Right cardiac atrium (tissue), 5 donors: ENCODE data around the gene DGKQ. TPM values are rescaled to one million over a fixed set of nuclear protein-coding genes. Genes with fewer than 3 reads are reported as not detected.

Experiments
- ATAC-seq, 2 donors: fragments of 200-7000 bp; cut with Tn5 transposase; one replicate each; pipeline versions ENCODE4 v1.8.0 to v1.9.1; 2020; ENCODE audit warnings: moderate library complexity in 2 of 2, mild to moderate bottlenecking in 1 of 2
- DNase-seq, 3 donors: peaks; one replicate each; pipeline ENCODE4 v3.0.0-alpha.2; 2020
- H3K27ac ChIP-seq: one replicate; pipeline ENCODE4 v1.5.1; 2013; ENCODE audit warnings: mild to moderate bottlenecking, low read length, control low read depth, moderate library complexity
- H3K27me3 ChIP-seq: one replicate; pipeline ENCODE4 v1.6.1; 2013; ENCODE audit not compliant: control insufficient read depth, insufficient read depth
- H3K4me1 ChIP-seq: one replicate; pipeline ENCODE4 v1.6.1; 2013; ENCODE audit warnings: low read length; ENCODE audit not compliant: control insufficient read depth, insufficient read depth
- H3K4me3 ChIP-seq: one replicate; pipeline ENCODE4 v1.5.1; 2013; ENCODE audit warnings: low read length, control low read depth
- H3K9me3 ChIP-seq: one replicate; pipeline ENCODE4 v1.6.1; 2013; ENCODE audit warnings: low read length; ENCODE audit not compliant: control insufficient read depth
- WGBS: extraction: QIAGEN DNeasy Blood & Tissue Kit; methylation state at CpG from one replicate; pipeline ENCODE4 v1.1.7; 2013; 5-methylcytosine and 5-hydroxymethylcytosine counted together
- intact Hi-C, 4 donors: fragments of 100-400 bp; cut with DNase I; formaldehyde crosslinking; loops; one replicate each; pipeline versions ENCODE4 v1.11.0 to v1.14.0; 2022 to 2023
- polyA plus RNA-seq: library from polyadenylated mRNA; stranded (reverse); fragments of 200-250 nt; gene quantifications from one replicate; pipeline ENCODE4 v1.2.3, GENCODE V29; 2013
- total RNA-seq, 4 donors: library from RNA; stranded (reverse); fragmentation: NEBNext Ultra II Directional; extraction: Animal tissue kit (Norgen Biotek cat#: 25700); gene quantifications; one replicate each; pipeline ENCODE4 v1.2.1, GENCODE V29; 2021
- donor health status: healthy with polysubstance abuse.
- donor health status: DM: no; HTN: yes; CAD: no.
- donor health status: DM: no; HTN: no; CAD: no.
- donor health status: DM: no; HTN: yes; CAD: no; lungs with severe emphysema.
- donor health status: DM: yes; HTN: yes; CAD: no.

The DGKQ gene
- total and polyA plus RNA-seq, 5 donors, result 3.6 to 4.9 (median 4.5) TPM

DNA sequence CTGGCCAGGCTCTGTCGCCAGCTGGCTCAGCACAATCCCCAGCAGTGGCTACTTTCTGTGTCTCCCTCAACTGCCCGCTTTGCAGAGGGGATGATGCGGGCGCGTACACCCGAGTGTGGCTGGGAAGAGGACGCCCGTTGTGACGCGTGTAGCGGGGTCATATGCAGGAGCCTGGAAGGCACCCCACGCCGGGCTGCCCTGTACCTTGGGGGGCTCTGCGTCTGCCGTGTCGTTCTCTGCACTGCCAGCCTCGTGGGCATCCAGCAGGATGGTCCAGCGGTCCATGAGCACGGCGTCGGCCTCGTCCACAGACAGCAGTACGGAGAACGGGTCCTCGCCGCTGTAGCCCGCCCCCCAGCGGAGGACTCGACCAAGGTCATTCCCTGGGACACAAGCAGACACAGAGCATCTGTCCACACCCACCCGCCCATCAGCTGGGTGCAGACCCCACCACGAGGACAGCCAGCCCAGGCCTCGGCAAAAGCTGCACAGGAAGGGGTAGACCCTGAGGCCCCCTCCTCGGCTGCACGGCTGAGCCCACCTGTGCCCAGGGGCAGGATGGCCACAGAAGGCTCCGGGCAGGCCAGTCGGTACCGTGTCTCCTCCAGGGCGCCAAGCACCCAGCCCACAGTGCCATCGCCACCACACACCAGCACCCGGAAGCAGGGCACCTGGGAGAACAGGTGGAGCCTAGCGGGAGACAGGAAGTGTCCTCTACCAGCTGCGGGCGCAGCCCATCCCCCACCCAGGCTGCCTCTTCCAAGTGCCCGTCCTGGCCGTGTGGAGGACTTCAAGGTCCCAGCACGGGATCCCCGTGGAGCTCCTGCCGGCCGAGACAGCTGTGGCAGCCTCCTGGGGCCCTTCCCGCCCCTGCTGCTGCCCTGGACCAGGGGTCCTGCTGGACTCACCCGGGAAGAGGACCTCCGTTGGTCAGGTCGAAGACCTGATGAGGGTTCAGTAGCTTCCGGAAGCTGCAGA lies 10.8 kb downstream of the DGKQ start:
- Histone ChIP-seq H3K27me3 (no peaks in the 10 kb centered on the region), H3K4me1 (no peaks in the 10 kb centered on the region), H3K4me3 (no peak overlapping the region), H3K9me3 (no peaks in the 10 kb centered on the region), H3K27ac (no peak overlapping the region)
- WGBS, result 92% methylated on average over 54 of the region's 54 CpGs
- intact Hi-C loops, result no loop called here
- peak in 2 of 3 donors; percentile 59 to 68 for DNase-seq
- no peak for ATAC-seq

DNA sequence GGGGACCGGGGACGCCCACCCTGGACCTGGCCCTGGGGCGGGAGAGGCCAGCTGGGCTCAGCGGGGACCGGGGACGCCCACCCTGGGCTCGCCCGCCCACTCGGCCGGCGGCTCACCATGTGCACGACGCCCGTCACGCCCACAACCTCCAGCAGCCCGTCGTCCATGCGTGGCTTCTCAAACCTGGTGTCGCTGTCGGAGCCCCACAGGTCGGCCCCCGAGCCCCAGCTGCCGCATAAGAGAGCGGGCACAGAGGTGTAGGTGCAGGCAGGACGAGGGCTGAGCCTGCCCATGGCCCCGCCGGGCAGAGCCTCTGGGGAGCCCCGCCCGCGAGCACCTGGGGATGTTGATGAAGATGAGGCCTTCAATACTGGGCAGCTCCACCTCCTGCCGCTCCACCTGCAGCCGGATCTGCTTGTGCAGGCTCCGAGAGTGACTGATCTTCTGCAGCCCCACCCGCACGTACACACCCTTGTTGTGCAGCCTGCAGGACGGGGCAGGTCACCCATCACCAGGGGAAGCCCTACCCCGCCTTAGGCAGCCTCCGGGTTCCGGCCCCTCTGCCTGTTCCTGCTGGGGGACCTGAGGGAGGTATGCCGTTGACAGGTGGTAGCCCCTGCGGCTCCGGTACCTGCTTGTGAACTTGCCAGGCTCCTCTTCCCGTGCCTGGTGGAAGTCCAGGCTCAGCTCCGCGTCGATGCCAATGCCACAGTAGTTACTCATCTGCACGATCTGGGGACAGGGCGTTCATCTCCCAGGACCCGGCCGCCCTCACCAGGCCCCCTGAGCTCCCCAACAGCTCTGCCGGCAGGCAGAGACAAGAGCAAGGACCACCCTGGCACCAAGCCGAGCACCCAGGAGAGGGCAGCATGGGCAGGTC lies 11.8 kb downstream of the DGKQ start:
- ATAC-seq (no peak), DNase-seq (peak in 2 of 3 donors; percentile 56 to 61)
- H3K4me1 ChIP-seq, result no peaks in the 10 kb centered on the region
- no peak overlapping the region for H3K27ac ChIP-seq
- no peak overlapping the region for H3K4me3 ChIP-seq
- no peaks in the 10 kb centered on the region for H3K9me3 ChIP-seq
- H3K27me3 ChIP-seq, result no peaks in the 10 kb centered on the region
- intact Hi-C loops, result no loop called here
- WGBS, result 92% methylated on average over 52 of the region's 52 CpGs

DNA sequence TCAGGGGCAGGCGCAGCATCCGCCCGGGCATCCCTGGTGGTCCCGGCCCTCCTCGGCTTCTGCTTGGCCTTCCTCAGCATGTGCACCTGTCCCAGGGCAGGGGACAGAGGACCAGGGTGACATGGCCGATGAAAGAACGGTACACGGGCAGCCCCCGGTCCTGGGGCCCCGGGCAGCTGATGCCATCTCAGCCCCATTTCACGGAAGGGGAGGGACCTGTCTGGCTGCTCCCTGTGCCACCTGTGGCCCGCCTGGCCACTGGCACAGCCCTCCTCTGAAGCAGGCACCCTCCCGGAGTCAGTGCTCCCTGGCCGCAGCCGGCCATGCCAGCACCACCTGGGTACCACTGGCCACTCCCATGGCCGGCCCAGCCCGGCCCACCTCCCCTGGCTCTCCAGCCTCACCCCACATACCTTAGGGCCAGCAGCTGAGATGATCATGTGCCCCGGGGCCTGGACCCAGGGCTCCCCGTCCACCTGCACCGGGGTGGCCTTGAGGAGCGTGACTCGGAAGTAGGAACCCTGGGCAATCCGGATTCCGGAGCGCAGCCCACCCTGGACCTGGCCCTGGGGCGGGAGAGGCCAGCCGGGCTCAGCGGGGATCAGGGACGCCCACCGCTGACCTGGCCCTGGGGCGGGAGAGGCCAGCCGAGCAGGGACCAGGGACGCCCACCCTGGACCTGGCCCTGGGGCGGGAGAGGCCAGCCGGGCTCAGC lies 12.6 kb downstream of the DGKQ start:
- 92% methylated on average over 35 of the region's 35 CpGs for WGBS
- Histone ChIP-seq H3K4me3 (no peak overlapping the region), H3K9me3 (no peaks in the 10 kb centered on the region), H3K27ac (no peak overlapping the region), H3K27me3 (no peaks in the 10 kb centered on the region), H3K4me1 (no peaks in the 10 kb centered on the region)
- intact Hi-C loops, result no loop called here
- ATAC-seq, result no peak
- DNase-seq, result peak in 2 of 3 donors; percentile 49 to 58

DNA sequence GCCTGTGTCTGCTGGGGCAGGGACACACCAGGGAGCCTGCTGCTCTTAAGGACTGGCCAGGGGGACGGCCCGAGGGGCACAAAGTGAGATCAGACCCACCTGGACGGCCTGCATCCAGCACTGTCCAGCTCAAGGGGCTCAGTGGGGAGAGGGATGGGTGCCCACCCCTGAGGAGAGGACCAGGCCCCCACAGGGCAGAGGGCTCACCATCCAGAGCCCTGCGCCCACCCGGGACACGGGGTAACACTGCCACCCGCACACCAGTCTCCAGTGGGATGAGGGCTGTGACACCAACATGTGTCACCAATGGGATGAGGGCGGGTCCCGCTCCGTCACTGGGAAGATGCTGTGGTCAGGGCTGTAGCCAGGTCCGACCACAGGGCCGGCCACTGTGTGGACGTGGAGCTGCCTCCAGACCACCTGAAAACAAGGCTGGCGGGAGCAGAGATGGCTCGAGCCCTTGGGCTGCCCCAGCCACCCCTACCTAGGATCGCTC lies 13.2 kb downstream of the DGKQ start:
- intact Hi-C loops, result no loop called here
- Histone ChIP-seq H3K27me3 (no peaks in the 10 kb centered on the region), H3K9me3 (no peaks in the 10 kb centered on the region), H3K27ac (no peak overlapping the region), H3K4me1 (no peaks in the 10 kb centered on the region), H3K4me3 (no peak overlapping the region)
- DNase-seq (peak in 2 of 3 donors; percentile 52 to 56), ATAC-seq (no peak)
- 86% methylated on average over 16 of the region's 16 CpGs for WGBS

DNA sequence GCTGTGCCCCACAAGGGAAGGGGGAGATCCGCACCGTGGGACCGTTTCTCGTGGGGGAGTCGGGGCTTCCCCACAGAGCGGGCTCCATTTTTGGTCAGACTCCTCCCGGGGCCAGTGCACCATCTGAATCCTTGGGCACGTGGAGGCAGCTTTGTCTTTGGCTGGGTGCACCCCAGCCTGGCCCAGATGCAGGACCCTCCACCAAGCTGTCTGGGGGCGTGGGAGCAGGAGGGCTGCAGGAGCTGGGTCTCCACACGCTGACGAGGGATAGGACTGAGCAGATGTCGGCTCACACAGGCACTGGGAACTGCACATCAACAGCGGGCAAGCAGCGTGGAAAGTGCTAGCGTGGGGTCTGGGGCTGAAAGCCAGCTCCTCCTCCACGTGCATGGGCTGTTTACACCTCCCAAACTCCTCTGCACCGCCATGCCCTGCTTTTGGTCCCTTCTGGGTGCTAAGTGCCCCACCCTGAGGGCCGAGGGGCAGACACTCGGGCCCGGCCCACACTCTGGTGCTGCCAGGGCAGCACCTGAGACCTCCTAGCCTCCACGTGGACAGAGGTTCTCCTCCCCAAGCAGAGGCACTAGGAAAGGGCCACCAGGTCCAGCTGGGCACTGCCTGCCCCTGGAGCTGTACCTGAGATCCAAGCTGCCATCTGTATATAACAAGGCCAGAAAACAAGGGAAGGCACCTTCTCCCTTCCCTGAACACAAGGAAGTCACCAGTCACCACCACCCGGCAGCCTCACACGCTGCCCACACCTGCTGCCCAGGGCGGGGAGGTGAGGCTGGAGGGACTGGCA lies 13.8 kb downstream of the DGKQ start:
- 84% methylated on average over 24 of the region's 24 CpGs for WGBS
- Histone ChIP-seq H3K4me3 (no peak overlapping the region), H3K27me3 (no peaks in the 10 kb centered on the region), H3K4me1 (no peaks in the 10 kb centered on the region), H3K27ac (no peak overlapping the region), H3K9me3 (no peaks in the 10 kb centered on the region)
- intact Hi-C loops, result no loop called here
- ATAC-seq (no peak), DNase-seq (peak in 2 of 3 donors; percentile 38 to 49)

DNA sequence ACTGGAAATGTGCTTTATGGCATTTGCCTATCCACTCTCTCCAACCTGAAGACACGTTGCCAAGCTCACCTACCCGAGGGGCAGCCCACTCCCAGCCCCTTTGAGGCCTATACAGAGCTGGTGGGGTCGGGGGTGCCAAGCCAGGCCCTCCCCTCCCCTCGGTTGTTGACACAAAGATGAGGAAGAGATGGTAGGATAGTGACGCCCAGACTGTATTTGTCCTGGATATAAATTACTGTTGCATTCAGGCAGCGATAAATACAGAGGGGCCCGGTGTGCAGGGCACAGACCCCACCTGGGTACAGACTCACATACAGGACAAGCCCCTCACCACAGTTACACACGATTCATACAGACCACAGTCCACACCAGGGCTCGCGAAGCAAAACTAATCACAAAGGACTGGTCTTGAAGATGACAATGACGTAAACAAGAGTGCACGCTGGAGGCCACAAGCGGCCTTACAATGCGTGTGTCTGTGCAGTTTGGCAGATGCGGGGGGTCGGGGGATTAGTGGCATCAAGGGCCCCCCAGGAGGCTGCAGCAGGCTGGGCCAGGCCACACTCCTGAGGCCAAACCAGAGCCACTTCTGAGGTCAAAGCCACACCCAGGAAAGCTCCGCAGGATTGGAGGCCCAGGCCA lies 14.6 kb downstream of the DGKQ start:
- WGBS, result 81% methylated on average over 17 of the region's 17 CpGs
- Histone ChIP-seq H3K9me3 (no peaks in the 10 kb centered on the region), H3K4me3 (no peak overlapping the region), H3K27me3 (no peaks in the 10 kb centered on the region), H3K27ac (no peak overlapping the region), H3K4me1 (no peaks in the 10 kb centered on the region)
- DNase-seq, result peak in 2 of 3 donors; percentile 7 to 30
- no peak for ATAC-seq
- intact Hi-C loops, result no loop called here

DNA sequence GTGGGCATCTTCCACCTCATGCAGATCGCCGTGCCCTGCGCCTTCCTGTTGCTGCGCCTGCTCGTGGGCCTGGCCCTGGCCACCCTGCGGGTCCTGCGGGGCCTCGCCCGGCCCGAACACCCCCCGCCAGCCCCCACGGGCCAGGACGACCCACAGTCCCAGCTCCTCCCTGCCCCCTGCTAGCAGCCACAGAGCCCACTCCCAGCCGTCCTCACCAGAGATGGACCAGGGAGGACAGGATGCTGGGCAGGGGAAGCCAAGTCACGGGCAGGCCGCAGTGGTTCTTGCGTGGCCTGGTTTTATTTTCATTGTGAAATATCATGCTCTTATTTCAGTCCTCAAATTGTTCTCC lies 15.1 kb downstream of the DGKQ start:
- H3K27ac ChIP-seq, result no peak overlapping the region
- 92% methylated on average over 17 of the region's 17 CpGs for WGBS
- intact Hi-C loops, result no loop called here
- no peaks in the 10 kb centered on the region for H3K9me3 ChIP-seq
- no peak overlapping the region for H3K4me3 ChIP-seq
- ATAC-seq (peak in 1 of 2 donors; percentile 9), DNase-seq (no peak)
- H3K4me1 ChIP-seq, result no peaks in the 10 kb centered on the region
- no peaks in the 10 kb centered on the region for H3K27me3 ChIP-seq

DNA sequence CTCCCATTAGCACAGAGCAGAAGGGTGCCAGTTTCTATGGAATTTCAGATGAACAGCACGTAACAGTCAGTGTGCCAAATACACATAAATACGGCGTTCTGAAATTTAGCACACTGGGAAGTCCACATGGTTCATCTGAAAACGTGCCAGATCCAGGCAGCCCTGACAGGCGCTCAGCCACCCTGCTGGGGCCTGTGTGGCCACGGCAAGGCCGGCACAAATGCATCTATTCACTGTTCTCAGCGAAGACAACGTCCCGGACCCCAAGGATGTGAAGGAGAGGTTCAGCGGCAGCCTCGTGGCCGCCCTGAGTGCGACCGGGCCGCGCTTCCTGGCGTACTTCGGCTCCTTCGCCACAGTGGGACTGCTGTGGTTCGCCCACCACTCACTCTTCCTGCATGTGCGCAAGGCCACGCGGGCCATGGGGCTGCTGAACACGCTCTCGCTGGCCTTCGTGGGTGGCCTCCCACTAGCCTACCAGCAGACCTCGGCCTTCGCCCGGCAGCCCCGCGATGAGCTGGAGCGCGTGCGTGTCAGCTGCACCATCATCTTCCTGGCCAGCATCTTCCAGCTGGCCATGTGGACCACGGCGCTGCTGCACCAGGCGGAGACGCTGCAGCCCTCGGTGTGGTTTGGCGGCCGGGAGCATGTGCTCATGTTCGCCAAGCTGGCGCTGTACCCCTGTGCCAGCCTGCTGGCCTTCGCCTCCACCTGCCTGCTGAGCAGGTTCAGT lies 15.6 kb downstream of the DGKQ start:
- Histone ChIP-seq H3K27ac (no peak overlapping the region), H3K9me3 (no peaks in the 10 kb centered on the region), H3K27me3 (no peaks in the 10 kb centered on the region), H3K4me3 (no peak overlapping the region), H3K4me1 (no peaks in the 10 kb centered on the region)
- ATAC-seq, result no peak
- intact Hi-C loops, result no loop called here
- DNase-seq, result peak; percentile 16 to 61 (median 53)
- WGBS, result 94% methylated on average over 45 of the region's 45 CpGs

DNA sequence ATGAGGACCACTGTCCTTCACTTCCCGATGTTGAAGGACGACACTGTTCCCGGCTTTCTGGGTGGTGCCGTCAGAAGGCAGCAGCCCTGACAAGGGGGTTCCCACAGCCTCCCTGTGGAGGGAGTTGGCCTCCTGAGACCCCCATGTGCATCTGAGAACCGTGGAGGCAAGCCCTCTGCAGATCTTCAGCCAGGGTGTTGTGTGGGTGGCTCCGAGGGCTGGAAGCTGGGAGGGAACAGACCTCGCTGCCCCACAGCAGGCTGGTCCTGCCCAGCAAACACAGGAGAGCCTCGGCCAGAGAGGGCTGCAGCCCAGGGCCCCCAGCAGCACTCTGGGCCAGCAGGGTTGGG lies 16.2 kb downstream of the DGKQ start:
- H3K4me3 ChIP-seq, result no peak overlapping the region
- ATAC-seq (no peak), DNase-seq (peak in 2 of 3 donors; percentile 11 to 26)
- H3K27ac ChIP-seq, result no peak overlapping the region
- WGBS, result 75% methylated on average over 8 of the region's 8 CpGs
- H3K9me3 ChIP-seq, result no peaks in the 10 kb centered on the region
- no peaks in the 10 kb centered on the region for H3K27me3 ChIP-seq
- intact Hi-C loops, result no loop called here
- H3K4me1 ChIP-seq, result no peaks in the 10 kb centered on the region
